Nephron (organoid): ENCODE measurements around the gene MCAT.
A peak's percentile ranks its signal among the peaks of the same experiment; 100 is the strongest.

ENCODE experiments used
- H3K27ac Mint-ChIP-seq, 3 experiments: 2 replicates each; pipeline ENCODE4 v1.8.0; 2020; ENCODE audit warnings: mixed read lengths in 3 of 3, mild to moderate bottlenecking in 2 of 3, moderate library complexity in 1 of 3
- H3K27me3 Mint-ChIP-seq: 2 replicates; pipeline ENCODE4 v1.8.0; 2021; ENCODE audit warnings: low read depth, mild to moderate bottlenecking, moderate library complexity, mixed read lengths
- H3K36me3 Mint-ChIP-seq: 2 replicates; pipeline ENCODE4 v1.8.0; 2020; ENCODE audit warnings: low read depth, mixed read lengths
- H3K4me1 Mint-ChIP-seq: 2 replicates; pipeline ENCODE4 v1.8.0; 2020; ENCODE audit warnings: mixed read lengths
- H3K4me3 Mint-ChIP-seq, 3 experiments: 2 replicates each; pipeline ENCODE4 v1.8.0; 2020; ENCODE audit warnings: mild to moderate bottlenecking in 3 of 3, mixed read lengths in 3 of 3, moderate library complexity in 2 of 3
- H3K9me3 Mint-ChIP-seq: 2 replicates; pipeline ENCODE4 v1.8.0; 2020; ENCODE audit warnings: mixed read lengths
- CTCF ChIP-seq, 3 experiments: fragments of 200-600 bp; sonication (generic); IDR thresholded peaks; one replicate each; pipeline ENCODE4 v1.5.0; 2021; ENCODE audit warnings: antibody characterized with exemption in 3 of 3; ENCODE audit not compliant: unreplicated experiment in 3 of 3

The MCAT gene

GRCh38 chr22:43142880-43143562, at the start of gene MCAT:
TSS of gene MCAT (minus strand) at chr22:43143398. CDS start at chr22:43143348, 50 bp downstream.
- peaks cover 23% of the 10 kb centered on the region for H3K36me3 Mint-ChIP-seq
- no peaks in the 10 kb centered on the region for H3K9me3 Mint-ChIP-seq
- H3K27ac Mint-ChIP-seq, result peak within 1 kb of the TSS; percentile 75 to 94 (median 85)
- H3K4me3 Mint-ChIP-seq, result peak within 1 kb of the TSS; percentile 89 to 90 (median 89)
- no peak for TF ChIP-seq CTCF (IDR thresholded peaks at IDR 0.05; ENCODE audit: unreplicated experiment in 3 of 3)
- H3K27me3 Mint-ChIP-seq, result no peaks in the 10 kb centered on the region
- no peaks in the 10 kb centered on the region for H3K4me1 Mint-ChIP-seq

GRCh38 chr22:43191831-43192230, 48.6 kb upstream of the MCAT start:
- peaks cover 19% of the 10 kb centered on the region for H3K27me3 Mint-ChIP-seq
- H3K9me3 Mint-ChIP-seq, result peaks cover 4% of the 10 kb centered on the region
- H3K27ac Mint-ChIP-seq, result no peak overlapping the region
- H3K36me3 Mint-ChIP-seq, result no peaks in the 10 kb centered on the region
- peak overlapping the region in 1 of 3 experiments; percentile 49 for H3K4me3 Mint-ChIP-seq
- TF ChIP-seq CTCF (IDR thresholded peaks at IDR 0.05; ENCODE audit: unreplicated experiment in 3 of 3), result no peak
- H3K4me1 Mint-ChIP-seq, result peaks cover 7% of the 10 kb centered on the region

- TF ChIP-seq CTCF (IDR thresholded peaks at IDR 0.05; ENCODE audit: unreplicated experiment in 3 of 3), result no peak
- Mint-ChIP-seq H3K4me1 (peaks cover 12% of the 10 kb centered on the region), H3K27ac (peak overlapping the region; percentile 68 to 77 (median 75)), H3K36me3 (no peaks in the 10 kb centered on the region), H3K4me3 (peak overlapping the region; percentile 65 to 80 (median 75)), H3K27me3 (peaks cover 16% of the 10 kb centered on the region), H3K9me3 (peaks cover 4% of the 10 kb centered on the region)
Observed at GRCh38 chr22:43188829-43189545, 45.8 kb upstream of the MCAT start.

- peak; percentile 77 to 78 (median 78) for TF ChIP-seq CTCF (IDR thresholded peaks at IDR 0.05; ENCODE audit: unreplicated experiment in 3 of 3)
- peak overlapping the region; percentile 80 to 84 (median 83) for H3K4me3 Mint-ChIP-seq
- H3K9me3 Mint-ChIP-seq, result peaks cover 4% of the 10 kb centered on the region
- H3K36me3 Mint-ChIP-seq, result no peaks in the 10 kb centered on the region
- peaks cover 11% of the 10 kb centered on the region for H3K27me3 Mint-ChIP-seq
- H3K27ac Mint-ChIP-seq, result peak overlapping the region; percentile 77 to 94 (median 92)
- H3K4me1 Mint-ChIP-seq, result peaks cover 12% of the 10 kb centered on the region
Observed at GRCh38 chr22:43187171-43188099, 44.2 kb upstream of the MCAT start.

- H3K4me3 Mint-ChIP-seq, result peak within 1 kb of the TSS; percentile 80 to 84 (median 83)
- no peak for TF ChIP-seq CTCF (IDR thresholded peaks at IDR 0.05; ENCODE audit: unreplicated experiment in 3 of 3)
- H3K36me3 Mint-ChIP-seq, result peaks cover 3% of the 10 kb centered on the region
- H3K9me3 Mint-ChIP-seq, result peaks cover 3% of the 10 kb centered on the region
- peak within 1 kb of the TSS; percentile 77 to 94 (median 92) for H3K27ac Mint-ChIP-seq
- H3K4me1 Mint-ChIP-seq, result peaks cover 12% of the 10 kb centered on the region
- H3K27me3 Mint-ChIP-seq, result peaks cover 7% of the 10 kb centered on the region
Observed at GRCh38 chr22:43186272-43187170, 43.3 kb upstream of the MCAT start, which contains the start of gene TTLL12. TSS of gene TTLL12 (minus strand) at chr22:43187134. CDS start at chr22:43187069, 65 bp downstream.
